DMS 273 (cell line): ENCODE measurements around the gene NSUN2.
"Not testable (repeated sequence)": the region's sequence is repeated elsewhere in the genome, so short reads cannot be mapped to it uniquely, and the experiment has no call there.

Experiments
- DNase-seq: peaks from one replicate; lab custom pipeline; 2025; ENCODE audit not compliant: unreplicated experiment; lab: John Stamatoyannopoulos, UW

The NSUN2 gene

GRCh38 chr5:6645571-6646362 is 12.9 kb upstream of the NSUN2 start:
- DNase-seq: not testable (repeated sequence)

GRCh38 chr5:6644794-6645241 is 12.0 kb upstream of the NSUN2 start:
- DNase-seq: no peak

- DNase-seq: no peak
Observed at GRCh38 chr5:6642655-6643054, 9.8 kb upstream of the NSUN2 start.

GRCh38 chr5:6638236-6638635 is 5.4 kb upstream of the NSUN2 start:
- no peak for DNase-seq

- no peak for DNase-seq
Observed at GRCh38 chr5:6637590-6637989, 4.7 kb upstream of the NSUN2 start.

- DNase-seq: no peak
Observed at GRCh38 chr5:6637022-6637421, 4.2 kb upstream of the NSUN2 start.

GRCh38 chr5:6636293-6636692 is 3.4 kb upstream of the NSUN2 start:
- DNase-seq: no peak

- no peak for DNase-seq
Observed at GRCh38 chr5:6634788-6635430, 2.1 kb upstream of the NSUN2 start.

- DNase-seq: peak; percentile 45
Observed at GRCh38 chr5:6634306-6634705, 1.5 kb upstream of the NSUN2 start.

GRCh38 chr5:6633469-6634245 is 813 bp upstream of the NSUN2 start:
- peak; percentile 88 for DNase-seq

GRCh38 chr5:6632324-6632887 is 438 bp downstream of the NSUN2 start:
- peak; percentile 71 for DNase-seq

- no peak for DNase-seq
Observed at GRCh38 chr5:6631441-6631840, 1.4 kb downstream of the NSUN2 start.

- DNase-seq: no peak
Observed at GRCh38 chr5:6626508-6626907, 6.3 kb downstream of the NSUN2 start.

- DNase-seq: no peak
Observed at GRCh38 chr5:6623941-6624340, 8.9 kb downstream of the NSUN2 start.

- no peak for DNase-seq
Observed at GRCh38 chr5:6623228-6623627, 9.6 kb downstream of the NSUN2 start.

GRCh38 chr5:6616632-6617031 is 16.2 kb downstream of the NSUN2 start:
- DNase-seq: peak; percentile 15

- no peak for DNase-seq
Observed at GRCh38 chr5:6615034-6615815, 17.6 kb downstream of the NSUN2 start.

- no peak for DNase-seq
Observed at GRCh38 chr5:6611334-6612256, 21.2 kb downstream of the NSUN2 start.

GRCh38 chr5:6608016-6608415 is 24.8 kb downstream of the NSUN2 start:
- no peak for DNase-seq

- no peak for DNase-seq
Observed at GRCh38 chr5:6607559-6607936, 25.3 kb downstream of the NSUN2 start.
